Right kidney (tissue), 1 donor: ENCODE data around the gene DPYSL5.

Source experiments
- DNase-seq: peaks from one replicate; pipeline ENCODE4 v3.0.0-alpha.2; 2016

The DPYSL5 gene

DNA sequence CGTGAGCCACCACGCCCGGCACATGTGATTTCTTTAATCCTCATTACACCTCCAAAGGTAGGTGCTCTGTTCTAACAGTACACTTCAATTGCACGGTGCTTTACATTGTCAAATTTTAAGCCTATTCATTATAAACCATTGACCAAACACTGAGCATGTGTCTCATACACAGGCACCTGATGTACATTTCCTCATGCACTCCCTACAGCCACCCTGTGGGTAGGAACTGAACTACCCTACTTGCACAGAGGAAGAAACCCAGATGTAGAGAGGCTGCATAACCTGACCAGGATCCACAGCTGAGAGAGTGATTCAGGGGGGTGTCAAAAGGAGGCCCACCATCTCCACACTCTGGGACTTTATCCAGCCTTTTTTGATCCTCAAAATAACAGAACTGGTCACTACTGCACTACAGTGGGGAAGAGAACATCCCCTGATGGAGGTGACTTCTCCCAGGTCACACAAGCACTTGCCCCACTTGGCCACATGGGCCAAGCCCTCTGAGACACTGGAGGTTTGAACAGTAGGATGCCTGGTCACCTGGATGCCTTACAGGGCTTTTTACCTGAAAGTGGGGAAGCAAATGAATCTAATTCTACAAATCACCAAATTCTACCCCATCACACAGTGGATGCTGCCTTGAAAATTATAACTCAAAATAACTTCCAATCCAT, 6.9 kb upstream of the DPYSL5 start:
- no peak for DNase-seq

DNA sequence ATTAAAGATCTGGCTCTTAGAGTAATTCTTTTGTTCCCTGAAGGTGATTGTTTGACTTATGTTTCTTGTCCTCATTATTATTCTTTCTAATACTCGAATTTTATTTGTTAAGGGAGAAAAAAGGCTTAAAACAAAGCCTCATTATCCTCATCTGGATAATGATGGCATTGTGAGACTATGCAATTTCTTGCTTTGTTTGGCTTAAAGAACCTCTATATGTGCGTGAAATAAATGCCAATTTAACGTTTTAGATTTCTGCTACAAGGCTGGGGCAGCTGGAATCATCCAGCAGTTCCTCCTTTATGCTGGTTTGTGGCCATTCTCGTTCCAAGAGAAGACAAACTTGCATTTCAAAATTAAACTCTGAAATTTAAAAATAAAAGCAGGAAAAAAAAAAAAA, 4.9 kb upstream of the DPYSL5 start:
- no peak for DNase-seq

DNA sequence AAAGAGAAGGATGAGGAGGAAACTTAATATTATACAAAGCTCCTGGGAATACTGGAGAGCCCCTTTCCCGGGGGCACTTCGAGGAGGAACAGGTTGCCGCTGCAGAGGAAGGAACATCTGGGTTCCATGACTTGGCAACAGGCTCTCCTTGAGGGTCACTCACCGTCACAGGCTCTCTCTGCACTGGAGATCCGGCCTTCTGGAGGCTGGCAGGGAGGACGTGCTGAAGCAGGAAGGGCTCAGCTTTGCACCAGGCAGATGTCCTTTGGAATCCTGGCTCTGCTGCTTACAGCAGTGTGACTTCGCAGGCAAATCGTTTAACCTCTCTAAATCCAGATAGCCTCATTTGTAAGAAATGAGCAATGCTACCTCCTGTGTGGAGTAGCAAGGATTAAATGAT, 2.9 kb upstream of the DPYSL5 start:
- DNase-seq: no peak

DNA sequence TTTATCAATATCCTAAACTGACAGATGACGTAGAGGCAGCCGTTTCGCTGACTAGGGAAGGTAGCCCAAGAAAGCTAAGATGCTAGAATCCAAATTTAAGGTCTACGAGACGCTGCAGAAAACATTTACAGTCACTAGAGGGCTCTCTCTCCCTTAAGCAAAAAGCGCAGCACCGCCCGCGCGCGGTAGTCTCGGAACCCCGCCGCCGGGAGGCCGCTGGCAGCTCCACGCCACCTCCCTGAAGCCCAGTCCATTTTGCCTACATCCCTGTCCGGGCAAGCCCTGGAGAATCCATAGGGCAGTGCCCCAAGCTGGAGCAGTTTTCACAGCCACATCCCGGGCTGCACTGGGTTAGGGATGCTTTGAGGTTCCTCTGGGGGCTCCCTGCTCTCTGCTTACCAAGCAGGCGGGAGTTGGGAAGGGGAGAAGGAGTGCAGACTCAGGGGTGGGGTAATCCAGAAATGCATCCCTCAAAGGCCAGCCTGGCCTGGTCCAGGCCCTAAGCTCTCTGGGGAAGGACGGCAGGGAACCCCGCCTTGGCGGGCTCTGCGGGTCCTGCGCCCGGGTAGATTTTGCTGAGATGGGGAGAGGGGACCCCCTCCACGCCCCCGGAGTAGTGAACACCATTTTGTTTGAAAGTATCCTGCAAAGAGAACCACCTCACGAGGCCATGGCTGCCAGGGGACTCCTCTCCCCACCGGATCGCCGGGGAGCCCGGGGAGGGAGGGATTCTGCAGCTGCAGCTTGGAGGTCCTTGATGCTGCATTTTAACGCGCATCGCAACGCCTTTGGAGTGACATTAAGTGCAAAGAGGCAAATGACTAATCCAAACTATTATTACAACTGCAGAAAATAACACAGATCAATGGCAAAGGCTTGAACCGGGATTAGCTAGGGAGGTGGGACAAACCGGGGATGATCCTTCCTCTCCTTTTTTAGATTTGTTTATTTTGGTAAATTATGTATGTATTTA, 1.3 kb upstream of the DPYSL5 start:
- DNase-seq: peak; percentile 78

DNA sequence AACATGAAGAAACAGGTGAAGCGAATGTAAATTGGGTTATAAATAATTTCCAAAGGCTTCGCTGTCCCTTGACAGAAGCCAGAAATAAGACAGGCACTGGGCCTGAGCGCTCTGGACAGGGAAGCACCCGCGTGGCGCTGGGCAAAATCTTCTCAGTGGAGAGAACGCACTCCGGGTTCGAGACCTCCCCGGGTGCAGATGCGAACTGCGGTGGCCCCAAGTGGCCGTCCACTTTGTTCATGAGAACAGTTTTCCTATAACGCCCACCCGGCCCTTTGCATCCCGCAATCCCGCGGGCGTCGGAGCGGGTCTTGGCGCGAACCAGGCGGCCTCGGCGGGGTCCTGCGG, 651 bp upstream of the DPYSL5 start:
- DNase-seq: no peak

DNA sequence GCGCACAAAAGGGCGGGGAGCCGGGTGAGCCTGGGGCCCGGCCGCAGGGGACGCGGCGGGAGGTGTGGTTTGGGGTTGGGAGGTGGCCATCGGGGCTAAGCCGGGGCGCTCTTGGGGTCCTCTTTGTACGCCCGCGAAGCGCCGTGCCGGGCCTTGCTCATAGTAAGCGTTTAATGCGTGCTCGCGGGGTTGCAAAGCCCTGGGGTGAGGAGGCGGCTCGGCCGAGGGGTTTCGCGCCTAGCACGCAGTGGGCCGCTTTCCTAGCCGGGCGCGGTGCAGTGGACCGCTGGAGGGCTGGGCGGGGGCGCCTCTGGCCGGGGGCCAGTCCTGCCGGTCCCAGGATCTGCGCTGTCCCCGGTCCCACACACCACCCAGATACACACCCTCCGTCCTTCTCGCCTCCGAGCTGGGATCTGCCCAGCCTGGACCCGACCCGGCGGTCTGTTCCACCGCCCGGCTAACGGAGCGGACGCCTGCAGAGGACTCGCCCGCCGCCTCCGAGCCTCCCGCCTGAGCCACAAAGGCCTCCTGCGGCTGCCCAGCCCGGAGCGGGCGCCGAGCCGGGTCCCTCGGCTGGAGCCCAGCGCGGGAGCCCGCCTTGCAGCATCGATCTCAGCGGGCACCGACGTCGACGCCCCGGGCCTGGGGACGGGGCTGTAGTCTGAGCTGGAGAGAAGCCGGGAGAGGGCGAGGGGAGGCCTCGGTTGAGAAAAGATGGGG, 564 bp downstream of the DPYSL5 start:
- peak; percentile 77 for DNase-seq

DNA sequence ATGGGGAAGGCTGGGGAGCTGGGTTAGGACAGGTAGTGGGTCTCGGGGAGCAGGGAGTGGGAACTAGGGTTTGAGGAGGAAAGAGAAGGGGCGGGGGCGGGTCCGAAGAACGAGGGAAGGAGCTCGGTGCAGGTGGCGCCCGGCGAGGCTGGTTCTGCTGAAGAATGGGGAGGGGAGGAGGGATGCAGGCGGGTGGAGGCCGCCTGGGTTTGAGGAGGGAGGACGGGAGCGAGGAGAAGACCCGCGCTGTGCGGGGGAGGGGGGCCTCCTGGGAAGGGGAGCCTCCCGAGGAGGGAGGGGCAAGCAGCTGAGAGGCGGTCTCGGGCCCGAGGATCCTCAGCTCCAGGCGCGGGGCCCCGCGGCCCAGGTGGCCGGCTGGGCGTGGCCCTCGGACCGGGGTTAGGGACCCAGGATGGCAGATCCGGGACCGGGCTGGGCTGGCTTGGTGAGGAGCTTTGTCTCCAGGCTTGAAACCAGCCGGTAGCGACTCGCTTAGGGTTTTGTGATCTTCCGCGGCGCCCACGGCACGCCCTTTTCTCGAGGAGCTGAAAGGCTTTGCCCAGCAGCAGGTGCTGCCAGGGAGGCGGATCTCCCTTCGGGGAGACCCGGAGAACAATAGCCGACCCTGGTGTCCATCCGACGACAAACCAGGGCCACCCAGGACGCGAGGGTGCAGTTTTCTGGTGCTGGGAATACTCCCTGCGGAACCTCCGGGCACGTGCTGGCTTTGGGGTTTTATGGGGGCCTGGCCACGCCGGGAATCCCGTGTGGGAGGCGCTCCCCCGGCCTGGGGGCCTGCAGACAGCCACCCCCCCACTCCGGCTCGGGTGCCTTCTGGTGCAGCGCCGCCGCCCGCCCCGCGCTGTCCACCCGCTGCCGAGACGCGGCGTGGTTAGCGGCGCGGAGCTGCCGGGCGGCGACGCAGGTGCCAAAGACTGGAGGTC, 1.4 kb downstream of the DPYSL5 start:
- peak; percentile 44 for DNase-seq

DNA sequence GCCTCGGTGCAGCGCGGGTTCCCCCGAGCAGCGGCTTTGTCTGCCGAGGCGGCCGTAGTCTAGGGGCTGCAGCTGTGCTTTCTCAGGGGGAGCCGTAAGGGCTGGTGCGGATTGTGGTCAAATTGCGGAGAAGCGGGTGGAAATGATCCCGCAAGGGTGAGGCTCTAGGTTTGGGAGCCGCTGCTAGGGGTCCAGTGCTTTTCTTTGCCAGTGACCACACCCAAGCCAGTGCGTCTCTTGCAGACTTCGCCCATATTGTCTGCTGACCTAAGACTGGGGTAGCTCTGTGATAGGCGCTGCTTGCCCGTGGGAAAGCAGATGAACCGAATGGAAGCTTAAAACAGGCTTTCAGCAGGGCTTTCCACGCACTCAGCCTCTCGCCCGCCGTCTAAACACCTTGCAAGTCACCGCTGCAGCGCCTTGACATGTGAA, 2.1 kb downstream of the DPYSL5 start:
- peak; percentile 37 for DNase-seq

DNA sequence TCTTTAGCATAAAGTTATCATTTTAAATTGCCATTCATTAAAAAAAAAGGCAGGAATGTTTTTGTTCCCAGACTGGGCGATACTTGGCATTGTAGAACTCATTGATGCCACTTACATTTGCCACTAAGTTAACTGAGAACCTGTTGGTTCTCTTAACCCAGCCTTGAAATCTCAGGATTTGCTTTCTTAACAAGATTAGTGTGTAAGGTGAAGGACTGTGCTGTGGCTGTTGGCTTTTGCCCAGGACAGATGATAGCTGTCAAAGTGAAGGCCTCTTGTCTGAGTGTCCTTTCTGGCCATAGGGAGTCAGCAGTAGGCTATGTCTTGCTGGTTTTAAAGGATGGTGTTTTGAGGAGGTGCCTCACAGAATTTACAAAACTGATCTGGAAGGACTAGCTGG, 2.6 kb downstream of the DPYSL5 start:
- DNase-seq: no peak

DNA sequence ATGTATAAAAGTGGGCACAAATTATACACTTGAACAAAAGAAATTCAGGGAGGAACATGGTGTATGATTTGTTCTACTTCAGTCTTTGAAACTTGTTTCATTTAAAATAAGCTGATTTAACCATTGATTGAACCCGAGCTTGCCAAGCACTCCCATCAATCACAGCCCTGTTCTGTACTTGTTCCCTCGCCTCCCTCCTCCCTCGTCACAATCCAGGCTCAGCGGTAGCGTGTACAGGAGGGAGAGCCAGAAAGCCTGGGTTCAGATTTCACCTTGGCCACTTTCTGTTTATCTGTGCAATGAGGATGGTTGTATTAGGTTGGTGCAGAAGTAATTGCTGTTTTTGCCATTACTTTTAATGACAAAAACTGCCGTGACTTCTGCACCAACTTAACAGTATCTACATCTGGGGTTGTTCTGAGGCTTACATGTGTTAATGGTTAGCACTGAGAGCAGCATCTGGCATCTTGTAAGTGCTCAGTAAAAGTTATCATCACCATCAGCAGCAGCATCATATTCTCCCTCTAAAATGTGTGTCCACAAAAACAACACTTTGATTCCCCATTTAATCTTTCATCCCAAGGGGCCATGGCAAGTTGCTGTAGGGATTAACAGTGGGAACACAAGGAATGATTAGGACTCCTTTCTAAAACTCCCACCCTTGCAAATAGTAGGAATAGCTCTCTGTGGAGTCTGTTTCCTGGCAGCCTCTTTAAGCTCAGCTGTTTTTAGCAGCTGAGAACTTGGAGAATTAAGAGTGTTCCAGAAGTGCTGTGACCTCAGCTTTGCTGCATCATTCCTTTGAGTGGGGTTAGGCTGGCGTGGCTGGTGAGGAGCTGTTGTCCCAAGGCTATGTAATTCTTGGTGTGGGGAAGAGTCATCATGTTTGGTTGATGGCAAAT, 4.7 kb downstream of the DPYSL5 start:
- DNase-seq: no peak

DNA sequence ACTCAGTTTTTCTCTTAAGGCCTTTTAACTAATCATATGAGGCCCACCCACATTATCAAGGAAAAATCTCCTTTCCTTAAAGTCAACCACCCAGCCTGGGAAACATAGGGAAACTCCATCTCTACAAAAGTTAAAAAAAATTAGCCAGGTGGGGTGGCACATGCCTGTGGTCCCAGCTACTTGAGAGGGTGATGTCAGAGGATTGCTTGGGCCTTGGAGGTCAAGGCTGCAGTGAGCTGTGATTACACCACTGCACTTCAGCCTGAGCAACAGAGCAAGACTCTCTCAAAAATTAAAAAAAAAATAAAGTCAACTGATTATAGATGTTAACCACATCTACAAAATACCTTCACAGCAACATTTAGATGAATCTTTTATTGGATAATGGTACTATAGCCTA, 5.8 kb downstream of the DPYSL5 start:
- DNase-seq: no peak

DNA sequence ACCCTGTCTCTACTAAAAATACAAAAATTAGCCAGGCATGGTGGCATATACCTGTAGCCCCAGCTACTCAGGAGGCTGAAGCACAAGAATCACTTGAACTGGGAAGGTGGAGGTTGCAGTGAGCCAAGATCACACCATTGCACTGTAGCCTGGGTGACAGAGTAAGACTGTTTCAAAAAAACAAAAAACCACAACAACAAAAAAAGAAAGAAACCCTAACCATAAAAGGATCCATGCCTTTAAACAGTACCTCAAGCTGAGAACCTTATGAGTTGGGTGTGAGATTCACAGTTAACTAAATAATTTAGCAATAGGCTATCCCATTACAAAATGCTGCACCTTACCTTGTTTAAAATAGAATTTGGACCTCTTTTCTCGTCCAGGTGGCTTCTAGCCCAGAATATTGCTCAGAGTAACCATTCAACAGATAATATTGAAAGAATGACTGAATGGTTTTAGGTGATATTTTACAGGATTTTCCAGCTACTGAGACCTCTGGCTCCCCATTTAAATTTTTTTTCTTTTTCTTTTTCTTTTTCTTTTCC, 6.4 kb downstream of the DPYSL5 start:
- no peak for DNase-seq

DNA sequence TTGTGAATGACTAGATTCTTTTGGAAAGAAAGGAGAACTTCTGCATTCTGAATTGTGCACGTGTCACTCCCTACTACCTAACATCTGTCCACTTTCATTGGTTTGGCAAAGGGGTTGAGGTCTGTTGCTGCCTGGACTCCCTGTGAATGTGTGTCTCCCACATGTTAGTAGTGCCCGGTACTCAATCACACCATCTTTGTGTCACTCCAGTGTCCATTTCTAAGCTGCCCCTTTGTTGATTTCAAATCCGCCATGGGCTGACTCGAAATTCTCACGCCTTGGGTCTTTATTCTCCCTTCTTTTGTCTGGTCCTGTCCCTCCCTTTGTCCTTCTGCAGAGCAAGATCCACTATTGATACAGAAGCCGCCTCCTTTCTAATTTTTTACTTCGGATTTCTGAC, 7.5 kb downstream of the DPYSL5 start:
- DNase-seq: no peak

DNA sequence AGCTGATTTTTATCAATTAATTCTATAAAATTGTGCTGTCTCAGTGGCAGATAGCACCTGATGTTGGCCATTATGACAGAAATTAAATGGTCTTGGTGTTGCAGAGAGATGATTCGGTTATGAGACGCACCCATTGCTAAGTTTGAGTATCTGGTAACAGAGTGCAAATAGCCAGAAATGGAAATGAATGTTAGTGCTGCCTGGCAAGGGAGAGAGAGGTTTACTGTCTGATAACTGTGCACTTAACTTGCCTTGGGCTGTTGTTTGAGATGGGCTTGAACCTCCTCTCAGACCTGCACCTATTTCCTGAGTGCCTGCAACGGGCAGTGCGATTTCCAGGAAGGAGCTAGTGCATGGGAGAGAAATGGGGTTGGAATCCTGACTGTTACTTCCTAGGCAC, 11.7 kb downstream of the DPYSL5 start:
- no peak for DNase-seq

DNA sequence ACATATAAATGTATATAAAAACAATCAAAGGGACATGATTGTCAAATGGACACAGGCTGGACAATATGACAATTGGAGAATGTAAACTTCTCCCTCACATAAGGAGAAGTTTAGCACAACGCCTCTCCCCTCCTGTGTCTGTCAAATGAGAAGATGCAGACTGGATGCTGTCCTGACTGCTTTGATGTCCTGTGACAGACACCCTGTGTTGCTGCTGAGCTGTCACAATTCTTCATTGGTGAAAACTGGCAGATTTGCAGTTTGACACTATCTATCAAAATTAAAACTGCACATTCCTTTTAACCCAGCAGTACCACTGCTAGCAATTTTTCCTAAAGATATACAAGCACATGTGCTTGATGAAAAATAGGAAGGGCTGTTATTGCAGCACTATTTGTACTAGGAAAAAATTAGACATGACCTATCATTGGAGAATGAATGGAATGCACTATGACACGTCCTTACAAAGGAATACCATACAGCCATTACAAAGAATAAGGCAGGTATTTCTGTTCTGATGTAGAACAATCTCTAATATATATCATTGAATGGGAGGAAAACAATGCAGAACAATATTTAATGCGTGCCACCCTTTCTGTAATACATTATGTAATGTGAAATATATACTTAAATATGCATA, 12.4 kb downstream of the DPYSL5 start:
- no peak for DNase-seq

DNA sequence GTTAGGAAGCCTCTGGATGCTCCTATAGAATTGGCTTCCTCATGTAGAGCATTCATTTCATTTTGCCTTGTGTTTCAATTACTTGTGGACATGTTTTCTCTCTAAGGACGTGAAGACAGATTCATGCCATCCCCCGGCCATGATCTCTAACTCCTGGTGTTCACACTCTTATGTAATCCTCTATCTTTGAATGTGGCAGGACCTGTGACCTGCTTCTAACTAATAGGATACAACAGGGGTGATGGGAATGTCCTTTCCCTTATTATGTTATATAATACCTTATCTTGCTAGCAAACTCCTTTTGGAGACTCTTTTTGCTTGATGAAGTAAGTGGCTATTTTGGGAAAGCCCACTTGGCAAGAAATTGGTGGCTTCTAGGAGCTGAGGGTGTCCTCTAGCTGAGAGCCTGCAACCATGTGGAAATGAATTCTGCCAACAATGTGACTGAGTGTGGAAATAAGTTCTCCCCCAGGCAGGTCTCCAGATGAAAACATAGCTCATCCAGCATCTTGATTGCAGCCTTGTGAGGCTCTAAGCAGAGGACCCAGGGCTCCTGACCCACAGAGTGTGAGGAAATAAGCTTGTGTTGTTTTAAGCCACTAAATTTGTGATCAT, 13.8 kb downstream of the DPYSL5 start:
- no peak for DNase-seq

DNA sequence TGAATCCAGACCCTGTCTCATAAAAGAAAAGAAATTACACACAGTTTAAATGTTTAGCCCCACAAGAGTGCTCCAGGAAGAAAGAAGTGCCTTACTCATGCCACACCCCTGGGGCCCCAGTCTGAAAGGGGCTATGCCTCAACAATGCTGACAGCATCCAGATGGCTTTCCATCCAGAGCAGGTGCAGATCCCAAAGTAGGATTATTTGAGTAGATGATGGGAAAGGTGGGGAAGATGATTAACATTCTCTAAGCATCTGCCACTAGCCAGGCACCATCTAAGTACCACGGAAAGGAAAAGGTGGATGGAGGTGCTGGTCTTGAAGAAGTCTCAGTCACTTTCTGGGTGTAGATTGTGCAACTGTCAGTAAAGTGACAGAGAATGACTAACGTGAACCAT, 16.3 kb downstream of the DPYSL5 start:
- no peak for DNase-seq

DNA sequence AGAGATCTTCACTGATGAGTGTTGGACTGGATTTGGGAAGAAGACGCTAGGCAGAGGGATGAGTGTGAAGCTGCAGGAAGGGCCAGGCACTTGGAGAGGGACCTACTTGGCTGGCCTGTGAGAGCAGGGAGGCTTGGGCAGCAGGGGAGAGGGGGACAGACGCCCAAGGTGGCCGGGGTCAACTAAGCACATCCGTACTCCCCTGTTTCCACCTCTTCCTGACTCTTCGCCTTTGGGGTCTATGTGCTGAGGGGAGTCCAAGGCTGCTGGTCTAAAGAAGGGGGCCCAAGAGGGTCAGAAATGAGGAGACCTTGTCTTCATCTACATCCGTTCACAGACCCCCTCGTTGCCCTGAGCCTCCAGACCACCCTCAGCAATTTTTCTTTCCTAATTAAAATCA, 16.7 kb downstream of the DPYSL5 start:
- DNase-seq: no peak

DNA sequence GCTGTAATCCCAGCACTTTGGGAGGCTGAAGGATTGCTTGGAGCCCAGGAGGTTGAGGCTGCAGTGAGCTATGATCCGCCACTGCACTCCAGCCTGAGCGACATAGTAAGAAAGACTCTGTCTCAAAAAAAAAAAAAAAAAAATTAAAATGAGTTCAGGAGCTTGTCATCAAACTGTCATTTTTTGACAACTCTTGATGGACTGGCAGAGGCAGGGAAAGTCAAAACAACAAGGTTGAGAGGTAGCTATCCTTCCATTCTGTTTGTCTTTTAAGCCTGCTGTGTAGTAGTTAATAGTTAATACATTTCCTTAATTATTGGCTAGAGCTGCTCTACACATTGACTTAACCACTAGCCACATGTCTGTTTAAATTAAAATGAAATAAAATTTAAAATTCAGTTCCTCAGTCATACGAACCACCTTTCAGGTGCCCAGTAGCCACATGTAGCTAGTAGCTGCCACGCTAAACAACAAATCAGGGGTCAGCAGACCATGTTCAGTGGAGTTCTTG, 22.7 kb downstream of the DPYSL5 start:
- DNase-seq: peak; percentile 17
